Raji (cell line): Measurements from ENCODE around the gene PRKD1.

Experiments used
- POLR2A ChIP-seq: IDR thresholded peaks from 2 replicates; pipeline ENCODE4 v1.6.1; 2011; ENCODE audit warnings: low read depth, low read length, control low read depth; ENCODE audit not compliant: insufficient read depth

The PRKD1 gene

GRCh38 chr14:29861996-29862395 is 65.7 kb downstream of the PRKD1 start:
- TF ChIP-seq POLR2A = no peak

GRCh38 chr14:29858299-29858698 is 69.3 kb downstream of the PRKD1 start:
- TF ChIP-seq POLR2A = no peak

GRCh38 chr14:29857551-29857950 is 70.1 kb downstream of the PRKD1 start:
- TF ChIP-seq POLR2A = no peak

GRCh38 chr14:29856516-29856915 is 71.1 kb downstream of the PRKD1 start:
- TF ChIP-seq POLR2A = no peak

GRCh38 chr14:29853272-29853671 is 74.4 kb downstream of the PRKD1 start:
- TF ChIP-seq POLR2A = no peak

- no peak for TF ChIP-seq POLR2A
Observed at GRCh38 chr14:29851397-29851796, 76.2 kb downstream of the PRKD1 start.

GRCh38 chr14:29847056-29847380 is 80.6 kb downstream of the PRKD1 start:
- TF ChIP-seq POLR2A = no peak

GRCh38 chr14:29846339-29847055 is 81.2 kb downstream of the PRKD1 start:
- TF ChIP-seq POLR2A = no peak

GRCh38 chr14:29843981-29844380 is 83.7 kb downstream of the PRKD1 start:
- TF ChIP-seq POLR2A = no peak

- TF ChIP-seq POLR2A = no peak
Observed at GRCh38 chr14:29842228-29842627, 85.4 kb downstream of the PRKD1 start.

GRCh38 chr14:29838752-29839151 is 88.9 kb downstream of the PRKD1 start:
- no peak for TF ChIP-seq POLR2A

GRCh38 chr14:29836395-29836794 is 91.3 kb downstream of the PRKD1 start:
- TF ChIP-seq POLR2A = no peak

GRCh38 chr14:29832042-29832441 is 95.6 kb downstream of the PRKD1 start:
- TF ChIP-seq POLR2A = no peak

GRCh38 chr14:29829851-29830250 is 97.8 kb downstream of the PRKD1 start:
- TF ChIP-seq POLR2A = no peak

- no peak for TF ChIP-seq POLR2A
Observed at GRCh38 chr14:29823816-29824215, 103.8 kb downstream of the PRKD1 start.

- TF ChIP-seq POLR2A = no peak
Observed at GRCh38 chr14:29822430-29822709, 105.3 kb downstream of the PRKD1 start.

GRCh38 chr14:29821661-29822429 is 105.8 kb downstream of the PRKD1 start:
- no peak for TF ChIP-seq POLR2A

GRCh38 chr14:29821242-29821641 is 106.4 kb downstream of the PRKD1 start:
- no peak for TF ChIP-seq POLR2A

- no peak for TF ChIP-seq POLR2A
Observed at GRCh38 chr14:29820785-29821184, 106.9 kb downstream of the PRKD1 start.
